Measurements from ENCODE around the gene HEXD.

- TF ChIP-seq EZH2 (IDR thresholded peaks at IDR 0.05; ENCODE audit: low read length, missing control alignments) (no peak), CTCF (conservative IDR thresholded peaks at IDR 0.05 in 1 of 2, IDR thresholded peaks at IDR 0.05 in 1 of 2; ENCODE audit: low read depth in 1 of 2, low read length in 2 of 2) (no peak)
These were observed 21.3 kb upstream of the HEXD start for GRCh38 chr17:82396601-82397435.

Data from fibroblast of lung (primary cell).